Uterus (tissue), 2 donors: ENCODE measurements around the gene SLCO3A1.

Experiments used
- POLR2A ChIP-seq, 2 donors: fragments of 450-650 bp; IDR thresholded peaks; one replicate each; pipeline ENCODE4 v1.6.1; 2016; ENCODE audit warnings: antibody characterized with exemption in 2 of 2, mild to moderate bottlenecking in 1 of 2, moderate library complexity in 1 of 2
- TF ChIP-seq, protein P1 (sequence below), 4 experiments: fragments of 200-600 bp in 2 of 4; fragments of 450-650 bp in 2 of 4; sonication (generic) in 2 of 4; IDR thresholded peaks; one replicate each; pipeline ENCODE4 v1.5.1; 2016 to 2019; ENCODE audit warnings: antibody characterized with exemption in 4 of 4, mild to moderate bottlenecking in 2 of 4, moderate library complexity in 1 of 4

DNA sequence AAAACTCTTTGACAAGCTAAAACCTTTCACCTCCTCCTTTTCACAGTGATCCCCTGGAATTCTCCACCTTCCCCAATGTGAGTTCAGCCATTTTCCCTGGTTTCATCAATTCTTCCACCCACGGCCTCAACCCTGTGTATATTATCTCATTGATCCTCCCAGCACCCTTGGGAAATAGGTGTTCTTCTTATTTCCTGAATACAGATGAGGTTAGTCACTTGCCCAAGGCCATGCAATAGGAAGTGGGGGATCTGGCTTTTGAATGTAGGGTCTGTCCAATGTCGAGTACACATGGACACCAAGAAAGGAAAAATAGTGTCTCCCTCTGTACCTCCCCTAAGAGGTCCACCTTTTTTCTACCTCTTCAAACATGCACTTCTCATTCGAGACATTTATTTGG, 277.4 kb downstream of the SLCO3A1 start:
- TF ChIP-seq, protein P1, sequence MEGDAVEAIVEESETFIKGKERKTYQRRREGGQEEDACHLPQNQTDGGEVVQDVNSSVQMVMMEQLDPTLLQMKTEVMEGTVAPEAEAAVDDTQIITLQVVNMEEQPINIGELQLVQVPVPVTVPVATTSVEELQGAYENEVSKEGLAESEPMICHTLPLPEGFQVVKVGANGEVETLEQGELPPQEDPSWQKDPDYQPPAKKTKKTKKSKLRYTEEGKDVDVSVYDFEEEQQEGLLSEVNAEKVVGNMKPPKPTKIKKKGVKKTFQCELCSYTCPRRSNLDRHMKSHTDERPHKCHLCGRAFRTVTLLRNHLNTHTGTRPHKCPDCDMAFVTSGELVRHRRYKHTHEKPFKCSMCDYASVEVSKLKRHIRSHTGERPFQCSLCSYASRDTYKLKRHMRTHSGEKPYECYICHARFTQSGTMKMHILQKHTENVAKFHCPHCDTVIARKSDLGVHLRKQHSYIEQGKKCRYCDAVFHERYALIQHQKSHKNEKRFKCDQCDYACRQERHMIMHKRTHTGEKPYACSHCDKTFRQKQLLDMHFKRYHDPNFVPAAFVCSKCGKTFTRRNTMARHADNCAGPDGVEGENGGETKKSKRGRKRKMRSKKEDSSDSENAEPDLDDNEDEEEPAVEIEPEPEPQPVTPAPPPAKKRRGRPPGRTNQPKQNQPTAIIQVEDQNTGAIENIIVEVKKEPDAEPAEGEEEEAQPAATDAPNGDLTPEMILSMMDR (IDR thresholded peaks at IDR 0.05) = no peak
- no peak for TF ChIP-seq POLR2A (IDR thresholded peaks at IDR 0.05)
